Measurements from ENCODE around the gene CSRP1.

- TF ChIP-seq CTCF (IDR thresholded peaks at IDR 0.05 in 4 of 5, conservative IDR thresholded peaks at IDR 0.05 in 1 of 5), result no peak
- no peak for TF ChIP-seq POLR2A (IDR thresholded peaks at IDR 0.05)
Observed at GRCh38 chr1:201485184-201485774, 21.6 kb downstream of the CSRP1 start.

All from gastrocnemius medialis (tissue), 4 donors.